Activated T-helper 2 cell treated with anti-CD3 and anti-CD28 coated beads, Interferon-gamma antibody, Interleukin-2, Interleukin-4, amounts not matched to agents 10 μg/mL and 5 μg/mL and 100 μg/mL, durations not matched to agents 14 hours and 24 hours and 36 hours (primary cell): ENCODE results near the gene FAM20A. TPM values are rescaled to one million over a fixed set of nuclear protein-coding genes. Genes with fewer than 3 reads are reported as not detected.

ENCODE experiments used
- DNase-seq: peaks from one replicate; pipeline ENCODE4 v3.0.0; 2021; ENCODE audit warnings: low spot score
- H3K27ac Mint-ChIP-seq: one replicate; pipeline ENCODE4 v1.8.0; 2021; ENCODE audit warnings: mixed read lengths
- H3K27me3 Mint-ChIP-seq: one replicate; pipeline ENCODE4 v1.8.0; 2021; ENCODE audit warnings: low read depth, mixed read lengths
- H3K36me3 Mint-ChIP-seq: one replicate; pipeline ENCODE4 v1.8.0; 2021; ENCODE audit warnings: low read depth, mixed read lengths
- H3K4me1 Mint-ChIP-seq: one replicate; pipeline ENCODE4 v1.8.0; 2021; ENCODE audit warnings: low read depth, mixed read lengths
- H3K4me3 Mint-ChIP-seq: one replicate; pipeline ENCODE4 v1.8.0; 2021; ENCODE audit warnings: low read depth, mild to moderate bottlenecking, moderate library complexity, mixed read lengths
- H3K9me3 Mint-ChIP-seq: one replicate; pipeline ENCODE4 v1.8.0; 2021; ENCODE audit warnings: mixed read lengths
- intact Hi-C: fragments of 100-400 bp; cut with micrococcal nuclease; formaldehyde crosslinking; loops from one replicate; pipeline ENCODE4 v1.15.1; 2023
- total RNA-seq: library from RNA; stranded (reverse); gene quantifications from 2 replicates; pipeline ENCODE4 v1.2.3, GENCODE V29; 2022

FAM20A gene
- total RNA-seq, 1 donor from 2014 or later = not detected

GRCh38 chr17:68603027-68603426 is 1.9 kb upstream of the FAM20A start:
- Mint-ChIP-seq H3K4me1 (peaks cover 2% of the 10 kb centered on the region), H3K36me3 (no peaks in the 10 kb centered on the region), H3K4me3 (no peak overlapping the region), H3K9me3 (peaks cover 10% of the 10 kb centered on the region), H3K27me3 (peaks cover 51% of the 10 kb centered on the region), H3K27ac (no peak overlapping the region)
- intact Hi-C loops = no loop called here
- no peak for DNase-seq

DNA sequence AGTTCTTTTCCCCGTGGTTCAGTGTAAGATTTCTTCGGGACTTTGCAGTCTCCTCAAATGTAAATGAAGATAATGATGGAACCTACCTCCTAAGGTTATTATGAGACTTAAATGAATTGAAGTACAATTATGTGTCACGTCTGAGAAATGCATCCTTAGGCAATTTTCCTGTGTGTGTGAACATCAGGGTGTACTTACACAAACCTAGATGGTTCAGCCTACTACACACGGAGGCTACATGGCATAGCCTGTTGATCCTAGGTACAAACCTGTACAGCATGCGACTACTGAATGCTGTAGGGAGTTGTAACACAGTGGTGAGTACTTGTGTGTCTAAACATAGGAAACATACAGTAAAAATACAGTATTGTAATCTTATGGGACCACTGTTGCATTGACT is 1.1 kb upstream of the FAM20A start:
- peaks cover 58% of the 10 kb centered on the region for H3K27me3 Mint-ChIP-seq

DNA sequence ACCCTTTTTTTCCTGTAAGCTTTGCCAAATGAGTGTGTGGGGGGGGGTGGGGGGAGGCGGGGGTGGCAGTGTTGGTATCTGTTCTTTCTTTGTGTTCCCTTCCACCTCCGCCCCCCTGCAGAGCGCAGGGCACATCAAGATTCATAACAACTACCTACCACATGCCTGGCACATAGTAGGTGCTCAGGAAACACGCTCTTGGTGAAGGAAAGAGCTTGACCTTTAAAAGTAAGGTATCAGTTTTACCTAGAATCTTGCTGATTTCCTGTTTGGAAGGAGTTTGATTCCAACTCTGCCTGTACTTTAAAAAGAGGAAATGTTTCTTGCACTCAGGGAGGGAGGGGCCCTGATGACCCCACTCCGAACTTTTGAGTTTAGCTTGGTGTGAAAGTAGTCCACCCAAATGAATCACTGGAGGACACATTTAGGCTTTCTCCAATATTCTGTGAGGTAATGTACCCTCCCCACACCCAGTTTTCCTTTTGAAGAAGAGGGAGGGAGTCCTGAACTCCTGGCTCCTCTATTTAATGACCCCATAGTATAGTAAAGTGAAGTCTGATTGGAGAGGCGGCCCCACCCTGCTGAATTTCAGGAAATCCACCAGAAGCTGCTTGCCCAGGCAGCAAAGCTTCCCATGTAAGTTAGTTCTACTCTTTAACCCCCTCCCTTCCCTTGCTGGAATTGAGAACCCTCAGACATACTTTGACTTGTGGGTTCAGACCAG is 560 bp upstream of the FAM20A start:
- Mint-ChIP-seq H3K4me1 (peaks cover 2% of the 10 kb centered on the region), H3K36me3 (no peaks in the 10 kb centered on the region), H3K9me3 (no peaks in the 10 kb centered on the region), H3K4me3 (no peak overlapping the region), H3K27me3 (peaks cover 64% of the 10 kb centered on the region), H3K27ac (no peak overlapping the region)
- no peak for DNase-seq
- intact Hi-C loops = no loop called here

More for the DNA sequence above, 1.1 kb upstream of the FAM20A start:
- Mint-ChIP-seq H3K9me3 (peaks cover 3% of the 10 kb centered on the region), H3K36me3 (no peaks in the 10 kb centered on the region), H3K27ac (no peak overlapping the region), H3K4me1 (peaks cover 2% of the 10 kb centered on the region), H3K4me3 (no peak overlapping the region)
- intact Hi-C loops = no loop called here
- DNase-seq = no peak

DNA sequence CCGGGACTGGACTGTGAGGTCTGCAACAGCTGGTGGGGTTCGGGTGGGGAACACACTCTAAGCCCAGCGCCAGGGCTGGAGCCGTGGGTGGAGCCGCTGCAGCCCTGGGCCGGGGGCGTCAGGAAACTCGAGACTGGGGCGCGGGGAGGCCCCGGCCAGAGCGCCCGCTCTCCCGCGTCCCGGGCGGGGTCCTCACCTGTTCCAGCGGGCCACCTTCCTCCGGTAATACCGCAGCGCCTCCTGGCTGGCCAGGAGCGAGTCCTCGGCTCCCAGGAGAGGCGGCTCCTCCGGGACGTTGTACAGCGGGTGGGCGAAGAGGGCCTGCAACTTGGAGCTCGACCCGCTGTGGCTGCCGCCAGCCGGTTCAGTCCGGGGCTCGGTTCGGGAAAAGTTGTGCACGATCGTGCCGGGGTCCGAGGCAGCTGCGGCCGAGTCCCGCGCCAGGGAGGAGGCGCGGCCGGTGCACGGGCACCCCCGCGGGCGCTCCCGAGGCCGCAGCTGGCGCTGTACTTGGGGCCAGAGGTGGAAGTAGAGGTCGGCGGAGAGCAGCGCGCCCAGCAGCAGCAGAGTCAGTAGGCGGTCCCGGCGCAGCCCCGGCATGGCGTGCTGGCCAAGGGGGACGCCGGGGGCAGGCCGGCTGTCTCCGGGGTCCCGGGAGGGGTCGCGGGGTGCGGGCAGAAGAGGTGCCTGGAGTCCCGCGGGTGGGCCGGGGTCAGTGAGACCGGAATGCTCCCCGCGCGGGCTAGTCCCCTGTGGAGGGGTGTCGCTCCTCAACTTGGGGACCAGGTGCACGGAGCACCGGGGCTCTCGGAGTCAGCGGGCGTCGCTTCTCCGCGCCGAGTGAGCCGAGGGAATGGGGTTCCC is 868 bp downstream of the FAM20A start:
- peak overlapping the region; percentile 54 for H3K4me3 Mint-ChIP-seq
- intact Hi-C loops = no loop called here

DNA sequence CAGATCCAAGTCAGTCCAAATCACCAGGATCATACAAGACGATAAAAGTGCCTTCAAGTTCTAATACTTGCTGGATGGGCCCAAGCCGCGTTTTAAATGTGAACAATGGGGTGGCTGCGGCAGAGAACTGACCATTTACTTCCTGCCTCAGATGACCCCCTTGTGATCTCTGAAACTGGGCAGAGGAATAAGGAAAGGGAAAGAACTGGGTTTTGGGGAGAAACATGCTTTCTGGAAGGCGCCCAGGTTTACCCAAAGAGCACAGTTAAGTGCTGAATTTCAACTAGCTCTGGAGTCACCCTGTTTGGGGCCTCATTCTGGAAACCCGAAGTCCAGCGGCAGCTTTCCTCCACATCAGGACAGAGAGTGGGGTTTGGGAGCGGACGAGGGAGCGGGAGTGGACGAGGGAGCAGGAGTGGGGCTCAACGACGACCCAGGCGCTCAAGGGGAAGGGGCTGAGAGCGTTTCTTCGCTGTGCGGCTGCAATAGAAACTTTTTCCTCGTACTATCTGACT is 1.6 kb downstream of the FAM20A start:
- intact Hi-C loops = no loop called here
- DNase-seq = no peak
- H3K27me3 Mint-ChIP-seq = peaks cover 73% of the 10 kb centered on the region
- H3K27ac Mint-ChIP-seq = no peak overlapping the region
- H3K4me1 Mint-ChIP-seq = peaks cover 2% of the 10 kb centered on the region
- no peaks in the 10 kb centered on the region for H3K36me3 Mint-ChIP-seq
- H3K4me3 Mint-ChIP-seq = peak overlapping the region; percentile 54
- no peaks in the 10 kb centered on the region for H3K9me3 Mint-ChIP-seq

More for the DNA sequence above, 868 bp downstream of the FAM20A start:
- Mint-ChIP-seq H3K9me3 (no peaks in the 10 kb centered on the region), H3K4me1 (peaks cover 2% of the 10 kb centered on the region), H3K27ac (no peak overlapping the region), H3K36me3 (no peaks in the 10 kb centered on the region), H3K27me3 (peaks cover 71% of the 10 kb centered on the region)
- no peak for DNase-seq

GRCh38 chr17:68599091-68599490 is 2.1 kb downstream of the FAM20A start:
- no peak for DNase-seq
- Mint-ChIP-seq H3K36me3 (no peaks in the 10 kb centered on the region), H3K4me1 (peaks cover 2% of the 10 kb centered on the region), H3K4me3 (no peak overlapping the region), H3K27ac (no peak overlapping the region), H3K9me3 (no peaks in the 10 kb centered on the region), H3K27me3 (peaks cover 74% of the 10 kb centered on the region)
- intact Hi-C loops = no loop called here

GRCh38 chr17:68598545-68598961 is 2.6 kb downstream of the FAM20A start:
- no peaks in the 10 kb centered on the region for H3K36me3 Mint-ChIP-seq
- no peak overlapping the region for H3K4me3 Mint-ChIP-seq
- peaks cover 71% of the 10 kb centered on the region for H3K27me3 Mint-ChIP-seq
- peaks cover 2% of the 10 kb centered on the region for H3K4me1 Mint-ChIP-seq
- H3K27ac Mint-ChIP-seq = no peak overlapping the region
- intact Hi-C loops = no loop called here
- no peaks in the 10 kb centered on the region for H3K9me3 Mint-ChIP-seq
- DNase-seq = no peak

DNA sequence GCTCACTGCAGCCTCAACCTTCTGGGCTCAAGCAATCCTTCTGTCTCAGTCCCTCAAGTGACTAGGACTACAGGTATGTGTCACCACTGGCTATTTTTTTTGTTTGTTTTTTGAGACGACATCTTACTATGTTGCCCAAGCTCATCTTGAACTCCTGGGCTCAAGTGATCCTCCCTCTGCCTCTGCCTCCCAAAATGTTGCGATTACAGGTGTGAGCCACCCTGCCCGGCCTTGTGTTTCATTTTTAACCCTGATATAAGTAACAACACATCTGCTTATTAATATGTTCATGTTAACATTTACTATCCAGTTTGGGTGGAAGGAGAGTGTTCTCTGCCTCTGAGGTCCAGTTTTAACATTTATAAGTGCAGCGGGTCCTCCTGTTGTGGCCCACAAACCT is 3.1 kb downstream of the FAM20A start:
- peaks cover 68% of the 10 kb centered on the region for H3K27me3 Mint-ChIP-seq
- no peak for DNase-seq

DNA sequence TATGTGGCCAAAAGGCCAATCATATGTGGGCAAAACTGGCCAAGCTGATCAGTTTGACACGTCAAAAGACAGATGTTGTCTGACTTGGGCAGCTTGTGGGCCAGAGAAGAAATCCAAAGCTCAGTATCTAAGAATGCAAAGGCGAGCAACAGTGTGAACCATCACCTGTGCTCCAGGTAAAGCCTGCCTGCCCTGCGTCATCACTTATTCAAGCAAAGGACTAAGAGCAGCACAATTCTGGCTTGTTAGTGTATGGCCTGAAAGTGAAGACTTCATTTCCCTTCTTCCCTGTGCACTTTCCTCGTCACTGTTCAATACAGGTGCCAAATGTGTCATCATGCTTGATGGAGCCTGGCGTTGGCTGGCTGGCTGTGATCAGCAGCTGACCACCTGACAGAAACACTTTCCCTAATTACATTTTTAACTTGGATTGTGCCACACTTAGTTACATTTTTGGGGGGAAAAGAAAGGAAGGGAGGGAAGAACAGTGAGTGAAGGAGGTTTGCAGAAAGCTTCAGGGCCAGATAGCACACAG is 4.7 kb downstream of the FAM20A start:
- Mint-ChIP-seq H3K36me3 (no peaks in the 10 kb centered on the region), H3K27ac (no peak overlapping the region)

More for the DNA sequence above, 3.1 kb downstream of the FAM20A start:
- intact Hi-C loops = no loop called here
- peaks cover 2% of the 10 kb centered on the region for H3K4me1 Mint-ChIP-seq
- H3K9me3 Mint-ChIP-seq = no peaks in the 10 kb centered on the region
- no peaks in the 10 kb centered on the region for H3K36me3 Mint-ChIP-seq
- no peak overlapping the region for H3K4me3 Mint-ChIP-seq
- no peak overlapping the region for H3K27ac Mint-ChIP-seq

GRCh38 chr17:68595986-68596385 is 5.2 kb downstream of the FAM20A start:
- H3K27me3 Mint-ChIP-seq = peaks cover 59% of the 10 kb centered on the region
- intact Hi-C loops = no loop called here
- H3K27ac Mint-ChIP-seq = no peak overlapping the region
- H3K36me3 Mint-ChIP-seq = no peaks in the 10 kb centered on the region
- no peak overlapping the region for H3K4me3 Mint-ChIP-seq
- peaks cover 2% of the 10 kb centered on the region for H3K4me1 Mint-ChIP-seq
- H3K9me3 Mint-ChIP-seq = no peaks in the 10 kb centered on the region
- DNase-seq = no peak

More for the DNA sequence above, 4.7 kb downstream of the FAM20A start:
- H3K4me3 Mint-ChIP-seq = no peak overlapping the region
- H3K4me1 Mint-ChIP-seq = peaks cover 2% of the 10 kb centered on the region
- H3K27me3 Mint-ChIP-seq = peaks cover 59% of the 10 kb centered on the region
- H3K9me3 Mint-ChIP-seq = no peaks in the 10 kb centered on the region
- intact Hi-C loops = no loop called here
- DNase-seq = no peak

DNA sequence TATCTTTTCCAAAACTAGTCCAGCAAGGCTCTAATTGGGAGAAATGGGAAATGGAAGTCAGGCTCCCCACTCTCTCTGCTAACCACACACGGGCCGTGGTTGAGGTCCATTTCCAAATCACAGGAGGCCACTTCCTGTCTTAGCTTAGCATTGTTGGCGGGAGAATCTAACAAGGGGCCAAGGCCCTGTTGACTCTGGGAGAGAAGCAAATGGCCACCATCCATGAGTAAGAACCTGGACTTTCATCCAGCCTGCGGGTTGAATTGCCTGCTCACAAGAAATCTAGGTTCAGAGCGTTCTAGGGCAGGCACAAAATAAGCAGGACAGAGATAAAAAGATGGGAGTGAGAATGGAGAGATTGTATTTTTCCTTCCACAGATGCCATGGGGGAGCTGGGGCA is 5.7 kb downstream of the FAM20A start:
- no peak overlapping the region for H3K27ac Mint-ChIP-seq
- H3K36me3 Mint-ChIP-seq = no peaks in the 10 kb centered on the region
- peaks cover 59% of the 10 kb centered on the region for H3K27me3 Mint-ChIP-seq
- H3K4me1 Mint-ChIP-seq = peaks cover 2% of the 10 kb centered on the region
- H3K9me3 Mint-ChIP-seq = no peaks in the 10 kb centered on the region
- H3K4me3 Mint-ChIP-seq = no peak overlapping the region
- DNase-seq = no peak
- intact Hi-C loops = no loop called here

DNA sequence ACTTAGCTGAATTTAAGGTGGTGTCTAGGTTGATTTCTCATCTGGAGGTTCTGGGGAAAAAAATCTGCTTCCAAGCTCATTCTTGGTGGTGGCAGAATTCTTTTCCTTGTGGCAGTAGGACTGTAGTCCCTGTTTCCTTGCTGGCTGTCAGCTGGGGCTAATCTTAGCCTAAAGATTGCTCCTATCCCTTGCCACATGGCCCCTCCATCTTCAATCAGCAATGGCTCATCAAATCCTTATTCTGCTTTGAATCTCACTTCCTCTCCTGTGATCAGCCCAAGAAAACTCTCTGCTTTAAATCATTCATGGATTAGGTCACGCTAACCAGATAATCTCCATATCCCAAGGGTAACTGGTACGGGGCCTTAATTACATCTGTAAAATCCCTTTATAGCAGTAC is 6.6 kb downstream of the FAM20A start:
- Mint-ChIP-seq H3K27me3 (peaks cover 55% of the 10 kb centered on the region), H3K27ac (no peak overlapping the region), H3K9me3 (no peaks in the 10 kb centered on the region), H3K4me3 (no peak overlapping the region), H3K4me1 (no peaks in the 10 kb centered on the region), H3K36me3 (no peaks in the 10 kb centered on the region)
- no peak for DNase-seq
- intact Hi-C loops = no loop called here
